IMR-90 (cell line): ENCODE data around the gene CYB561D2. TPM values are rescaled to one million over a fixed set of nuclear protein-coding genes. Genes with fewer than 3 reads are reported as not detected.

ENCODE experiments used
- ATAC-seq: fragments of 200-7000 bp; cut with Tn5 transposase; 2 replicates; pipeline ENCODE4 v1.9.1; 2020; ENCODE audit warnings: low read depth, mild to moderate bottlenecking, moderate library complexity
- BruUV-seq: library from RNA; stranded (reverse); fragments of 400-500 nt; replicated peaks from 2 replicates; lab custom pipeline; 2021; lab: Mats Ljungman, UMichigan
- CTCF ChIA-PET: fragments of 300-600 bp; formaldehyde crosslinking; extraction: SDS; loops from one replicate; lab custom pipeline; 2021; ENCODE audit warnings: antibody characterized with exemption; lab: Yijun Ruan, JAX
- POLR2A ChIA-PET: fragments of 300-600 bp; sonication (Branson Sonifier 250); formaldehyde crosslinking; loops from one replicate; lab custom pipeline; 2022; ENCODE audit warnings: antibody characterized with exemption; ENCODE audit not compliant: unreplicated experiment; lab: Charles Lee
- DNase-seq: peaks from one replicate; pipeline ENCODE4 v3.0.0; 2013
- H2AFZ ChIP-seq: replicated peaks from 2 replicates; pipeline ENCODE3; 2013; ENCODE audit warnings: low read length, mild to moderate bottlenecking; ENCODE audit not compliant: poor library complexity
- H2AK5ac ChIP-seq: 2 replicates; pipeline ENCODE4 v1.6.1; 2013; ENCODE audit warnings: low read depth, low read length, inconsistent platforms
- H2AK9ac ChIP-seq: replicated peaks from 2 replicates; pipeline ENCODE3; 2013; ENCODE audit warnings: mild to moderate bottlenecking, low read depth, low read length, moderate library complexity; ENCODE audit not compliant: poor library complexity
- H2BK120ac ChIP-seq: 2 replicates; pipeline ENCODE4 v1.6.1; 2013; ENCODE audit warnings: low read depth, low read length, inconsistent platforms
- H2BK15ac ChIP-seq: 3 replicates; pipeline ENCODE4 v1.6.1; 2013; ENCODE audit warnings: low read depth, low read length, inconsistent platforms
- H2BK20ac ChIP-seq: 2 replicates; pipeline ENCODE4 v1.6.1; 2013; ENCODE audit warnings: low read depth, mild to moderate bottlenecking, inconsistent platforms, low read length, moderate library complexity
- H2BK5ac ChIP-seq: 2 replicates; pipeline ENCODE4 v1.6.1; 2013; ENCODE audit warnings: mild to moderate bottlenecking, low read depth, low read length, inconsistent platforms; ENCODE audit not compliant: poor library complexity, severe bottlenecking
- H3K14ac ChIP-seq: replicated peaks from 2 replicates; pipeline ENCODE4 v1.6.1; 2013; ENCODE audit warnings: low read depth, low read length, inconsistent platforms
- H3K18ac ChIP-seq: 2 replicates; pipeline ENCODE4 v1.6.1; 2013; ENCODE audit warnings: low read depth, low read length, control low read depth
- H3K23ac ChIP-seq: 2 replicates; pipeline ENCODE4 v1.6.1; 2013; ENCODE audit warnings: low read depth, low read length, inconsistent platforms
- H3K27ac ChIP-seq: 2 replicates; pipeline ENCODE4 v1.5.1; 2013; ENCODE audit warnings: mild to moderate bottlenecking, control low read depth, low read length; ENCODE audit not compliant: insufficient read depth
- H3K27me3 ChIP-seq: 2 replicates; pipeline ENCODE4 v1.6.1; 2013; ENCODE audit warnings: low read length; ENCODE audit not compliant: control insufficient read depth, insufficient read depth
- H3K36me3 ChIP-seq: 2 replicates; pipeline ENCODE4 v1.6.1; 2013; ENCODE audit warnings: low read length, mixed read lengths; ENCODE audit not compliant: control insufficient read depth, insufficient read depth
- H3K4ac ChIP-seq: 2 replicates; pipeline ENCODE4 v1.6.1; 2013; ENCODE audit warnings: low read depth, low read length, inconsistent platforms
- H3K4me1 ChIP-seq: 2 replicates; pipeline ENCODE4 v1.6.1; 2013; ENCODE audit warnings: low read length, mixed read lengths; ENCODE audit not compliant: control insufficient read depth, insufficient read depth
- H3K4me2 ChIP-seq: 2 replicates; pipeline ENCODE4 v1.6.1; 2013; ENCODE audit warnings: low read depth, mild to moderate bottlenecking, control low read depth, low read length, moderate library complexity
- H3K4me3 ChIP-seq: 2 replicates; pipeline ENCODE4 v1.5.1; 2013; ENCODE audit warnings: low read depth, mild to moderate bottlenecking, control low read depth, low read length, moderate library complexity; ENCODE audit not compliant: insufficient read depth
- H3K56ac ChIP-seq: 2 replicates; pipeline ENCODE4 v1.6.1; 2013; ENCODE audit warnings: low read length, inconsistent platforms; ENCODE audit not compliant: insufficient read depth; ENCODE audit errors: extremely low read depth
- H3K79me1 ChIP-seq, 2 experiments: 2 replicates each; pipeline ENCODE4 v1.6.1; 2013; ENCODE audit warnings: low read length in 2 of 2, inconsistent platforms in 1 of 2, low read depth in 1 of 2
- H3K9ac ChIP-seq: 2 replicates; pipeline ENCODE4 v1.6.1; 2013; ENCODE audit warnings: low read depth, low read length, control low read depth
- H3K9me1 ChIP-seq: 2 replicates; pipeline ENCODE4 v1.6.1; 2013; ENCODE audit warnings: low read length, inconsistent platforms; ENCODE audit not compliant: insufficient read depth
- H3K9me3 ChIP-seq: 2 replicates; pipeline ENCODE4 v1.6.1; 2013; ENCODE audit warnings: low read length; ENCODE audit not compliant: control insufficient read depth, insufficient read depth
- H4K20me1 ChIP-seq: 2 replicates; pipeline ENCODE4 v1.6.1; 2013; ENCODE audit warnings: low read length, inconsistent platforms; ENCODE audit not compliant: insufficient read depth
- H4K5ac ChIP-seq: 2 replicates; pipeline ENCODE4 v1.6.1; 2013; ENCODE audit warnings: mild to moderate bottlenecking, low read depth, low read length, control low read depth
- H4K8ac ChIP-seq, 2 experiments: 2 replicates each; pipeline ENCODE4 v1.6.1; 2013; ENCODE audit warnings: low read depth in 2 of 2, low read length in 2 of 2, control low read depth in 1 of 2, inconsistent platforms in 1 of 2
- H4K91ac ChIP-seq: 2 replicates; pipeline ENCODE4 v1.6.1; 2013; ENCODE audit warnings: low read depth, low read length, inconsistent platforms; ENCODE audit not compliant: insufficient read depth
- SMC3 ChIP-seq: fragments of 150-350 bp; IDR thresholded peaks from 2 replicates; pipeline ENCODE4 v1.6.1; 2016; ENCODE audit warnings: low read depth, mild to moderate bottlenecking, antibody characterized with exemption, low read length, moderate library complexity
- WGBS, 2 experiments: methylation state at CpG; one replicate each; pipeline versions ENCODE4 v1.1.5 to v1.1.7; 2013; ENCODE audit warnings: missing lambda C conversion rate in 2 of 2; ENCODE audit not compliant: insufficient read length in 1 of 2; ENCODE audit errors: extremely low coverage in 2 of 2; 5-methylcytosine and 5-hydroxymethylcytosine counted together
- dilution Hi-C: fragments of 300-500 bp; cut with HindIII; formaldehyde crosslinking; loops from one replicate; pipeline ENCODE4 v1.14.3; 2018; ENCODE audit warnings: low sequenced_read_pairs; ENCODE audit not compliant: unreplicated experiment
- in situ Hi-C: fragments of 300-500 bp; cut with MboI; formaldehyde crosslinking; loops from 3 replicates; pipeline ENCODE4 v1.14.3; 2019; ENCODE audit warnings: low sequenced_read_pairs, inconsistent platforms, mixed read lengths
- intact Hi-C: fragments of 100-400 bp; cut with micrococcal nuclease; formaldehyde crosslinking; loops from 2 replicates; pipeline ENCODE4 v1.10.0; 2022
- polyA plus RNA-seq, 3 experiments: library from polyadenylated mRNA; depleted of rRNA; stranded (reverse); fragments of >200 nt; gene quantifications; 2 replicates each; pipeline ENCODE4 v1.2.3, GENCODE V29; 2012; ENCODE audit warnings: low replicate concordance in 1 of 3
- total RNA-seq: library from RNA; depleted of rRNA; stranded (reverse); fragments of >200 nt; gene quantifications from 2 replicates; pipeline ENCODE4 v1.2.3, GENCODE V29; 2012

Gene CYB561D2
- total and polyA plus RNA-seq, 2 of the 4 experiments (the other 2 are of a cell fraction): 29.2 to 31.7 TPM

DNA sequence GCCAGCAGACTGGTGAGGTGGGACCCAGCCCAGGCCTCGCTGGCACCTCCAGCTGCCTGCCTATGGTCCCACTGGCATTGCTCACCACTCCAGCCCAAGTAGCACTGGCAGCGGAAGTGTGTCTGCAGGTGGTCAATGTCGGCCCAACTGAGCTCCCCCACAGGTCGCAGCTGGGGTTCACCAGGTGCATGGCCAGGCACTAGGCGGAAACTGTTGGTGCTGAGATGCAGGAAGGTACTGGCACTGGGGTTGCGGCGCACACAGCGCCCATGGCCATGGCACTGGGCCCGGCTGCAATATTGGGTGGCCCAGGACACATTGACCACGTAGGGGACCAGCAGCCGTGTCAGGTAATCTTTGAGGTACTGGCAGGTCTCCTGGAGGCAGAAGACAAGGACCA is 32.5 kb upstream of the CYB561D2 start:
- Histone ChIP-seq H3K4ac (no peak overlapping the region), H3K27ac (no peak overlapping the region)
- CTCF ChIA-PET: no interaction called here

More for the DNA sequence above, 32.5 kb upstream of the CYB561D2 start:
- in situ Hi-C loops (no loop called here), intact Hi-C loops (no loop called here), dilution Hi-C loops (no loop called here)
- no peak overlapping the region for H2BK5ac ChIP-seq
- no peak overlapping the region for H2BK15ac ChIP-seq
- no peak overlapping the region for H2AK5ac ChIP-seq
- TF ChIP-seq SMC3: no peak
- no peaks in the 10 kb centered on the region for H3K27me3 ChIP-seq
- peaks cover 38% of the 10 kb centered on the region for H3K36me3 ChIP-seq
- no peak overlapping the region for H3K18ac ChIP-seq
- H2AFZ ChIP-seq: no peak overlapping the region
- no peak overlapping the region for H2AK9ac ChIP-seq
- H4K8ac ChIP-seq: no peak overlapping the region
- DNase-seq: no peak
- no peak overlapping the region for H3K14ac ChIP-seq
- 0 out of 2 replicates have a peak, but pooled peaks cover 18% of the 10 kb centered on the region for H4K20me1 ChIP-seq
- H3K9ac ChIP-seq: no peak overlapping the region
- H3K4me3 ChIP-seq: no peak overlapping the region
- no peak overlapping the region for H3K56ac ChIP-seq
- no peak overlapping the region for H2BK20ac ChIP-seq
- no peaks in the 10 kb centered on the region for H3K9me3 ChIP-seq
- no peak overlapping the region for H3K4me2 ChIP-seq
- H3K9me1 ChIP-seq: peaks cover 23% of the 10 kb centered on the region
- H4K91ac ChIP-seq: no peak overlapping the region
- WGBS, 2 experiments: 95% methylated on average over 10 of the region's 11 CpGs; no CpG with 5 or more reads in 1 of the 2 experiments
- peaks cover 25% of the 10 kb centered on the region for H3K4me1 ChIP-seq
- BruUV-seq: TSS peak; percentile 38
- peaks cover 29 to 57% of the 10 kb centered on the region in 2 experiments for H3K79me1 ChIP-seq
- no peak overlapping the region for H3K23ac ChIP-seq
- POLR2A ChIA-PET: no interaction called here
- no peak overlapping the region for H4K5ac ChIP-seq
- no peak for ATAC-seq
- H2BK120ac ChIP-seq: no peak overlapping the region
